ENCODE measurements around the gene KRTAP4-11. TPM values are rescaled to one million over a fixed set of nuclear protein-coding genes. Genes with fewer than 3 reads are reported as not detected.
"Not testable (repeated sequence)": the region's sequence is repeated elsewhere in the genome, so short reads cannot be mapped to it uniquely, and the experiment has no call there.

The KRTAP4-11 gene
- total RNA-seq, 2 experiments from 2014 or later, result not detected

DNA sequence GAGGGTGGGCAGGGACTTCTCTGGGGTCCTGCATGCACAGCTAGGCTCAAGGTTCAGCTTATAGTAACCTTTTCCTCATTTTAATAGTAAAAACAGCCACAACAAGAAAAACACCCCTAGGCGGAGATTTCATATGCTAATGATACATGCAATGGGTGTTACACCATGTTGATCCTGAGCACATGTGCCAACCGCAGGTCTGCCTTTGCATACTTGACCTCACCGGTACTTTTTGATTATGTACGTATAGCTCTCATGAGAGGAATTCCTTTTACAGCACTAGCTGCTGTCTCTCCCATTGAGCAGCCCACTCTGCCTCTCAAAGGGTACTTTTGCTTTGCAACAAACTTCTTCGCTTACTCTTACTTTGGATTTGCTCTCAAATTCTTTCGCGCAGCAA, 22.1 kb downstream of the KRTAP4-11 start:
- no peak for DNase-seq
- CTCF ChIA-PET, result no interaction called here
- no peak overlapping the region for H3K27ac Mint-ChIP-seq
- H3K9me3 Mint-ChIP-seq, result peaks cover 3% of the 10 kb centered on the region
- H3K27me3 Mint-ChIP-seq, result peaks cover 2% of the 10 kb centered on the region
- H3K4me3 Mint-ChIP-seq, result no peak overlapping the region
- H3K36me3 Mint-ChIP-seq (ENCODE audit: low read depth), result no peaks in the 10 kb centered on the region
- POLR2A ChIA-PET, result no interaction called here
- H3K4me1 Mint-ChIP-seq, result peaks cover 3% of the 10 kb centered on the region

DNA sequence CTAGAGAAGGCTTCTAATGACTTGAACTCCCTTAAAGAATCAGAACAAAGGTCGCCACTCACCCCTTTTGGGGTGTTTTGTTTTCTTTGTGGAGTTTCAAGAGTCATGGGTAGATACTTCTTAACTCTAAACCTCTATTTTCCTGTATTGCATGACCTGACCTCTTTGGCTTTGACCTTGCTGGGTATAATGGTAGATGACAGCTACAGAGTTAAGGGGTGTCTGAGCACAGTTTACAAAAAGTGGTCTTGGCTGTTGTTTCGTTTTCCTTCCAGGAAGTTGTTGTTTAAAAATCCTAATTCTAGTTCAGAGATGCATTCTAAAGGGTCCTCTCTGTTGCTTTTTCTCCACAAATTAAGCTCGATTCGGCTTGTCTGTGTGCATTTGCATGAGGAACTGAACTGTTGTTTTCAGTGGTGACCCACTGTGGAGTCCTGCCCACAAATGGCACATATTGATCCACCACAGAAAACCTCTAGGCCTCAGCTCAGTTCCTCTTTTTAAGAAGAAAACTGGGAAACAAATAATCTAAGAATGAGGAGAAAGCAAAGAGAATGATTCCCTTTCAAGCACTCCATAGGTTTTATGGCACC, 29.3 kb downstream of the KRTAP4-11 start:
- H3K4me1 Mint-ChIP-seq; POLR2A ChIA-PET; H3K27me3 Mint-ChIP-seq; H3K36me3 Mint-ChIP-seq (ENCODE audit: low read depth); DNase-seq; H3K4me3 Mint-ChIP-seq; H3K9me3 Mint-ChIP-seq; H3K27ac Mint-ChIP-seq; CTCF ChIA-PET: not testable (repeated sequence)

DNA sequence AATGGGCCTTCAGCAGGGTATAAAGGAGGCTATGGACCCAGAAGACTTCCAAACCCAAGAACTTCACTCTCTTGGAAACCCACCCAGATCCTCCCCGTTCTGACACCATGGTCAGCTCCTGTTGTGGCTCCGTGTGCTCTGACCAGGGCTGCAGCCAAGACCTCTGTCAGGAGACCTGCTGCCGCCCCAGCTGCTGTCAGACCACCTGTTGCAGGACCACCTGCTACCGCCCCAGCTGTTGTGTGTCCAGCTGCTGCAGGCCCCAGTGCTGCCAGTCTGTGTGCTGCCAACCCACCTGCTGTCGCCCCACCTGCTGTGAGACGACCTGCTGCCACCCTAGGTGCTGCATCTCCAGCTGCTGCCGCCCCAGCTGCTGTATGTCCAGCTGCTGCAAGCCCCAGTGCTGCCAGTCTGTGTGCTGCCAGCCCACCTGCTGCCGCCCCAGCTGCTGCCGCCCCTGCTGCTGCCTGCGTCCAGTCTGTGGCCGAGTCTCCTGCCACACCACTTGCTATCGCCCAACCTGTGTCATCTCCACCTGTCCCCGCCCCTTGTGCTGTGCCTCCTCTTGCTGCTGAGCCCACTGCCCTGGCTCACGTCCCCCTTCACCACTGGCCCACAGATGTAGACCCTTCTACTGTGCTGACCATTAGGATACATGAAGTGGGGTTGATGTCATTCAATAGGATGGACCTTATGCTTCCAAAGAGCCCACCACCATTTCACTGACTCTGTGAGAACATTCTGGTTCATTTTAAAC, 33.9 kb downstream of the KRTAP4-11 start, which contains the start of gene KRTAP4-7:
Gene KRTAP4-7 (plus strand): TSS at position 51 of the 757 bp plus-strand sequence. CDS start 57 bp downstream, at position 108.
- H3K9me3 Mint-ChIP-seq; H3K27me3 Mint-ChIP-seq; CTCF ChIA-PET; H3K4me3 Mint-ChIP-seq; H3K36me3 Mint-ChIP-seq (ENCODE audit: low read depth); POLR2A ChIA-PET; DNase-seq; H3K27ac Mint-ChIP-seq; H3K4me1 Mint-ChIP-seq: not testable (repeated sequence)

DNA sequence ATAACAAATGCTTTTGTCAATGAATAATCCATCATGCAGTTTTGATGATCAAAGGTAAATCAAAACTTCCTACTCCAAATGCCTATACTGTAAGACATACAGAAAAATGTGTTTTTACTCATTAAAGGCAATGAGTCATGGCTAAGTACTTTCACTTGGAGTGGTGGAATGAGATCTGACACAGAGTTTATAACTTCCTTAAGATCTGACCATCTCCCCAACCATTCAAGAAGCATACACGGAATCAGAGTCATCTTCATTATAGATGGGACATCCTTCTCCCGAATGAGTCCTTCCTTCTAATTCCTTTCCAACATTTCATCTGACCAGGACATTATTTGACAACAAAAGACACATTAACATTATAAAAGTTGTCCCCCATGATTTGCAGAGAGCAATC, 34.7 kb downstream of the KRTAP4-11 start:
- DNase-seq; H3K27ac Mint-ChIP-seq; H3K4me3 Mint-ChIP-seq; POLR2A ChIA-PET; H3K9me3 Mint-ChIP-seq; H3K27me3 Mint-ChIP-seq; H3K36me3 Mint-ChIP-seq (ENCODE audit: low read depth); CTCF ChIA-PET; H3K4me1 Mint-ChIP-seq: not testable (repeated sequence)

DNA sequence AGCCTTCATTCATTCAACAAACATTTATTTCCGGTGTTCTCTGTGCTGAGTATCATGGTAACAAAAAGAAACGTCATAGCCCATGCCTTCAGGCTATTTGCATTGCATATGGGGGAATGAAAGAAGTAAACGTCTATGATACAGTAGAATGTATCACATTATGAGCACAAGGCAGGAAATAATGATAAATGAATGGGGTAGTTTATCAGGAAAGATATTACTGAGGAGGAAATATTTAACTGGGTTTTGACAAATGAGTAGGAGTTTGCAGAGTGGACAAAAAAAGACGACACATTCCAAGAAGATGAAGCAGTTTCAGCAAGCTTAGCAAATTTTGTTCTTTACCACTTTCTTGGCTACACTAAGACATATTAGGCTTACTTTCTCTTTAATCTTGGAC, 35.5 kb downstream of the KRTAP4-11 start:
- POLR2A ChIA-PET, result no interaction called here
- peaks cover 10% of the 10 kb centered on the region for H3K27me3 Mint-ChIP-seq
- CTCF ChIA-PET, result no interaction called here
- H3K36me3 Mint-ChIP-seq (ENCODE audit: low read depth), result no peaks in the 10 kb centered on the region
- H3K4me3 Mint-ChIP-seq, result no peak overlapping the region
- no peaks in the 10 kb centered on the region for H3K4me1 Mint-ChIP-seq
- no peaks in the 10 kb centered on the region for H3K9me3 Mint-ChIP-seq
- no peak overlapping the region for H3K27ac Mint-ChIP-seq
- DNase-seq, result no peak

DNA sequence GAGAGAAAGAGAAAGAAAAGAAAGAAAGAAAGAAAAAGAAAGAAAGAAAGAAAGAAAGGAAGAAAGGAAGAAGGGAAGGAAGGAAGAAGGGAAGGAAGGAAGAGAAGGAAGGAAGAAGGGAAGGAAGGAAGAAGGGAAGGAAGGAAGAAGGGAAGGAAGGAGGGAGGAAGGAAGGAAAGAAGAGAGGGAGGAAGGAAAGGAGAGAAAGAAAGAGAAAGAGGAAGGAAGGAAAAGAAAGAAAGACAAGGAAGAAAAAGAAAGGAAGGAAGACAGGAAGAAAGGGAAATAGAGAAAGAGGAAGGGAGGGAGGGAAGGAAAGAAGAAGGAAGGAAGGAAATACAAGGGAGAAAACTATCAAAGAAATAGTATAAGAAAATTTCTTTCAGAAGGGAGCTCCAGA, 41.4 kb downstream of the KRTAP4-11 start:
- H3K36me3 Mint-ChIP-seq (ENCODE audit: low read depth), result no peaks in the 10 kb centered on the region
- no peak overlapping the region for H3K4me3 Mint-ChIP-seq
- no peaks in the 10 kb centered on the region for H3K9me3 Mint-ChIP-seq
- CTCF ChIA-PET, result no interaction called here
- POLR2A ChIA-PET, result no interaction called here
- no peak for DNase-seq
- no peak overlapping the region for H3K27ac Mint-ChIP-seq
- no peaks in the 10 kb centered on the region for H3K4me1 Mint-ChIP-seq
- peaks cover 20% of the 10 kb centered on the region for H3K27me3 Mint-ChIP-seq

DNA sequence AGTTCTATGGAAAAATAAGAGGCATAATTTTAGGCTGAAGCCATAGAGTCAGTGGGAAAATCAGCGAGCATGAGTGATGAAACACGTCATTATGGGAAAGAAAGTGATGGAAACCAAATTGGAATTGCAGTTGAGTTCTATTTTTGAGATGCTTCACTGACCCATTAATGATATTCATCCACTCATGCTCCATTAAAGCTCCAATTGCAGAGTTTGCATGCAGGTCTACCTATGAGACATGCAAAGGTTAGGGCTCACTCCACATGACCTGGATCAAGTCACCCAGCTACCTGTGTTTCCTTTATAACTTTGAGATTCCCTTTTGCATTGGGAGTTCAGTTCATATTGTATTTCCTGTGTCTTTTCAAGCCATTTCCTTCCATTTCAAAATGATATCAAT, 44.5 kb downstream of the KRTAP4-11 start:
- H3K9me3 Mint-ChIP-seq, result no peaks in the 10 kb centered on the region
- no peaks in the 10 kb centered on the region for H3K4me1 Mint-ChIP-seq
- POLR2A ChIA-PET, result no interaction called here
- CTCF ChIA-PET, result no interaction called here
- H3K36me3 Mint-ChIP-seq (ENCODE audit: low read depth), result no peaks in the 10 kb centered on the region
- H3K27ac Mint-ChIP-seq, result no peak overlapping the region
- no peak for DNase-seq
- H3K4me3 Mint-ChIP-seq, result no peak overlapping the region
- peaks cover 19% of the 10 kb centered on the region for H3K27me3 Mint-ChIP-seq

DNA sequence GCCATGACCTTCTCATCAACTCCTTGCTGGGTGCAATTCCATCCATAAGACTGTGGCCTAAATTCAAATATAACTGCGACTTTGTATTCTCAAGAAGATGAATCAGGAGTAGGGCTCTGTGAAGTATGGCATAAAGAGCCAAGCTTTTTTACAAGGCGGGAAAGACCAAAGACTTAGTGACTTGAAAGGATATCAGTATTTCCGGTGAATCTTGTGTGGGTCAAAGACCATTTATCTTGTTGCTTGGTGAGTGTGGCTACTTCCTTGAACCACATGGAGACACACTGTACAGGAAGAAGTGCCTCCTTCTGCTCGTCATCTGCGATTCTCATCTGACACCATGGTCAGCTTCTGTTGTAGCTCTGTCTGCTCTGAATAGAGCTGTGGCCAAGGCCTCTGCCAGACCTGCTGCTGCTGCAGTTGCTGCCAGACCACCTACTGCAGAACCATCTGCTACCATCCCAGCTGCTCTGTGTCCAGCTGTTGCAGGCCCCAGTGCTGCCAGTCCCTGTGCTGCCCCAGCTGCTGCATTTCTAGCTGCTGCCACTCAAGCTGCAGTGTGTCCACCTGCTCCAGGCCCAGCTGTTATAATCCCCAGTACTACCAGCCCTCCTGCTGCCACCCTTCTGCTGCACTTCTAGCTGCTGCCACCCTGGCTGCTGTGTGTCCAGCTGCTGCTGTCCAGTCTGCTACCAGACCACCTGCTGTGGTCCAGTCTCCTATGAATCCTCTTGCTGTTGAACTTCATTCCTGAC, 46.4 kb downstream of the KRTAP4-11 start:
- no peaks in the 10 kb centered on the region for H3K36me3 Mint-ChIP-seq (ENCODE audit: low read depth)
- no peak overlapping the region for H3K27ac Mint-ChIP-seq
- DNase-seq, result no peak
- peaks cover 15% of the 10 kb centered on the region for H3K27me3 Mint-ChIP-seq
- H3K4me3 Mint-ChIP-seq, result no peak overlapping the region
- no peaks in the 10 kb centered on the region for H3K4me1 Mint-ChIP-seq
- ChIA-PET CTCF (no interaction called here), POLR2A (no interaction called here)
- no peaks in the 10 kb centered on the region for H3K9me3 Mint-ChIP-seq

DNA sequence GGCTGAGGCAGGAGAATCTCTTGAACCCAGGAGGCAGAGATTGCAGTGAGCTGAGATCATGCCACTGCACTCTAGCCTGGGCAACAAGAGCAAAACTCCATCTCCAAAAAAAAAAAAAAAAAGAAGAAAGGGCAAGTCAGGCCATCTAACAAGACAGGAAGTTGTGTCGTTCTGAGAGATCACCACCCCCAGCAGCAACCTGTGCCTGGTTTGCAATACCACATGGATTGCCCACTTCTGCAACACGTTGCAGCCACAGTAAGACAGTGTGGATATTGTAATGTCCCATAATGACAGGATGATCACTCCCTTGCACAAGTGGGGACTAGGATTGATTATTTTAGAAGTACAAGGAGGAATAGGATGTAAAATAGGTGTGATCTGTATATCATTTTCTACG, 49.1 kb downstream of the KRTAP4-11 start:
- ChIA-PET CTCF (no interaction called here), POLR2A (no interaction called here)
- Mint-ChIP-seq H3K36me3 (ENCODE audit: low read depth) (no peaks in the 10 kb centered on the region), H3K4me3 (no peak overlapping the region), H3K27me3 (no peaks in the 10 kb centered on the region), H3K9me3 (no peaks in the 10 kb centered on the region), H3K27ac (no peak overlapping the region), H3K4me1 (no peaks in the 10 kb centered on the region)
- no peak for DNase-seq

DNA sequence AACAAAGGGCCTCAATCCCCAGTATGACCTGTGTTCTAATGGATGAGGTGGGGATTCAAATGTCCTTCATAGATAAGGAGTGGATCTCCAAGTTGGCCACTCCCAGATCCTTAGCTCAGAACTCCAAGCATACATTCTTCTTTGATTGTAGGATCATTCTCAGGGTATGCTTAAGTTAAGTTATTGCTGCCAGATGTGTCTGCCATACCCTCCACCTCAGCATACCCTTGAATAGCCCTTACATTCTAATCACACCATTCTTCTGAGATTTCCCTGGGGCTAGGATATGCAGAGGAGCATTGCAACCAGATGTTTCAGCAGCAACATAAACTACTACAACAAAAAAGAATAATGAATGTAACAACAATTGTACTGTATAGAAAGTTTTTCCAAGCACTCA, 50.9 kb downstream of the KRTAP4-11 start:
- Mint-ChIP-seq H3K27ac (no peak overlapping the region), H3K4me1 (no peaks in the 10 kb centered on the region), H3K4me3 (no peak overlapping the region), H3K36me3 (ENCODE audit: low read depth) (no peaks in the 10 kb centered on the region), H3K27me3 (peaks cover 2% of the 10 kb centered on the region), H3K9me3 (no peaks in the 10 kb centered on the region)
- ChIA-PET CTCF (no interaction called here), POLR2A (no interaction called here)
- no peak for DNase-seq

Other genes with a start within 250 kb of the KRTAP4-11 start
- not detected for gene KRT20, start 233.1 kb downstream of the KRTAP4-11 start, total RNA-seq
- not detected for gene KRT23, start 180.7 kb downstream of the KRTAP4-11 start, total RNA-seq
- gene KRT39, start 151.4 kb downstream of the KRTAP4-11 start, total RNA-seq, result not detected
- not detected for gene KRT40, start 134.0 kb downstream of the KRTAP4-11 start, total RNA-seq
- not detected for gene KRTAP3-3, start 124.2 kb downstream of the KRTAP4-11 start, total RNA-seq
- not detected for gene KRTAP3-2, start 118.5 kb downstream of the KRTAP4-11 start, total RNA-seq
- not detected for gene KRTAP3-1, start 109.2 kb downstream of the KRTAP4-11 start, total RNA-seq
- not detected for gene KRTAP1-5, start 91.2 kb downstream of the KRTAP4-11 start, total RNA-seq
- gene KRTAP1-4, start 88.2 kb downstream of the KRTAP4-11 start, total RNA-seq, result not detected
- gene KRTAP1-3, start 83.5 kb downstream of the KRTAP4-11 start, total RNA-seq, result not detected
- not detected for gene KRTAP1-1, start 76.9 kb downstream of the KRTAP4-11 start, total RNA-seq
- not detected for gene KRTAP2-1, start 71.1 kb downstream of the KRTAP4-11 start, total RNA-seq
- not detected for gene KRTAP2-2, start 63.1 kb downstream of the KRTAP4-11 start, total RNA-seq
- not detected for gene KRTAP2-3, start 58.3 kb downstream of the KRTAP4-11 start, total RNA-seq
- not detected for gene KRTAP2-4, start 52.5 kb downstream of the KRTAP4-11 start, total RNA-seq
- not detected for gene KRTAP4-7, start 34.2 kb downstream of the KRTAP4-11 start, total RNA-seq
- gene KRTAP4-8, start 20.2 kb downstream of the KRTAP4-11 start, total RNA-seq, result not detected
- not detected for gene KRTAP4-16, start 16.2 kb downstream of the KRTAP4-11 start, total RNA-seq
- not detected for gene KRTAP4-9, start 13.0 kb downstream of the KRTAP4-11 start, total RNA-seq
- gene KRTAP4-12, start 5.8 kb upstream of the KRTAP4-11 start, total RNA-seq, result not detected
- gene KRTAP4-6, start 22.2 kb upstream of the KRTAP4-11 start, total RNA-seq, result not detected
- gene KRTAP4-5, start 31.5 kb upstream of the KRTAP4-11 start, total RNA-seq, result not detected
- not detected for gene KRTAP4-4, start 42.4 kb upstream of the KRTAP4-11 start, total RNA-seq
- not detected for gene KRTAP4-3, start 49.8 kb upstream of the KRTAP4-11 start, total RNA-seq
- not detected for gene KRTAP4-2, start 59.8 kb upstream of the KRTAP4-11 start, total RNA-seq
- gene KRTAP4-1, start 66.5 kb upstream of the KRTAP4-11 start, total RNA-seq, result not detected
- gene KRTAP9-1, start 71.5 kb upstream of the KRTAP4-11 start, total RNA-seq, result not detected
- not detected for gene KRTAP9-2, start 108.3 kb upstream of the KRTAP4-11 start, total RNA-seq
- gene KRTAP9-3, start 114.1 kb upstream of the KRTAP4-11 start, total RNA-seq, result not detected
- not detected for gene KRTAP9-8, start 119.6 kb upstream of the KRTAP4-11 start, total RNA-seq
- not detected for gene KRTAP9-4, start 131.3 kb upstream of the KRTAP4-11 start, total RNA-seq
- not detected for gene KRTAP9-9, start 137.0 kb upstream of the KRTAP4-11 start, total RNA-seq
- not detected for gene KRTAP9-6, start 147.0 kb upstream of the KRTAP4-11 start, total RNA-seq
- gene KRTAP9-7, start 157.3 kb upstream of the KRTAP4-11 start, total RNA-seq, result not detected
- gene KRTAP29-1, start 184.5 kb upstream of the KRTAP4-11 start, total RNA-seq, result not detected
- gene KRTAP16-1, start 190.9 kb upstream of the KRTAP4-11 start, total RNA-seq, result under 1 TPM in 1 of 2 experiments, not detected in 1; 0.12 TPM
- not detected for gene KRTAP17-1, start 197.3 kb upstream of the KRTAP4-11 start, total RNA-seq
- not detected for gene KRT33A, start 232.5 kb upstream of the KRTAP4-11 start, total RNA-seq